Activated naive CD8-positive, alpha-beta T cell treated with anti-CD3 and anti-CD28 coated beads for 36 hours (primary cell): Measurements from ENCODE around the gene SRPX2. TPM values are rescaled to one million over a fixed set of nuclear protein-coding genes. Genes with fewer than 3 reads are reported as not detected.
"Not testable (repeated sequence)": the region's sequence is repeated elsewhere in the genome, so short reads cannot be mapped to it uniquely, and the experiment has no call there.

Experiments used
- DNase-seq: peaks from one replicate; pipeline ENCODE4 v3.0.0; 2021
- H3K27ac Mint-ChIP-seq: one replicate; pipeline ENCODE4 v1.8.0; 2022; ENCODE audit warnings: mild to moderate bottlenecking, moderate library complexity, mixed read lengths
- H3K27me3 Mint-ChIP-seq: one replicate; pipeline ENCODE4 v1.8.0; 2022; ENCODE audit warnings: mild to moderate bottlenecking, mixed read lengths
- H3K36me3 Mint-ChIP-seq: one replicate; pipeline ENCODE4 v1.8.0; 2021; ENCODE audit warnings: mild to moderate bottlenecking, mixed read lengths
- H3K4me1 Mint-ChIP-seq: one replicate; pipeline ENCODE4 v1.8.0; 2021; ENCODE audit warnings: mixed read lengths
- H3K4me3 Mint-ChIP-seq: one replicate; pipeline ENCODE4 v1.8.0; 2022; ENCODE audit warnings: mild to moderate bottlenecking, moderate library complexity, mixed read lengths
- H3K9me3 Mint-ChIP-seq: one replicate; pipeline ENCODE4 v1.8.0; 2022; ENCODE audit warnings: mixed read lengths
- total RNA-seq, 2 experiments: library from RNA; stranded (reverse); gene quantifications; one replicate each; pipeline ENCODE4 v1.2.3, GENCODE V29; 2021

SRPX2 gene
- total RNA-seq, 2 experiments from 2014 or later = not detected

- Mint-ChIP-seq H3K4me3 (no peak overlapping the region), H3K4me1 (peaks cover 5% of the 10 kb centered on the region), H3K27me3 (peaks cover 26% of the 10 kb centered on the region), H3K36me3 (no peaks in the 10 kb centered on the region), H3K9me3 (no peaks in the 10 kb centered on the region), H3K27ac (no peak overlapping the region)
- no peak for DNase-seq
Measured at GRCh38 chrX:100704581-100705203, 60.7 kb downstream of the SRPX2 start.

GRCh38 chrX:100710816-100711215 is 66.8 kb downstream of the SRPX2 start:
- Mint-ChIP-seq H3K9me3 (no peaks in the 10 kb centered on the region), H3K27me3 (peaks cover 8% of the 10 kb centered on the region), H3K36me3 (no peaks in the 10 kb centered on the region), H3K4me3 (no peak overlapping the region), H3K27ac (no peak overlapping the region), H3K4me1 (no peaks in the 10 kb centered on the region)
- DNase-seq = no peak

GRCh38 chrX:100717363-100717762 is 73.4 kb downstream of the SRPX2 start:
- no peaks in the 10 kb centered on the region for H3K36me3 Mint-ChIP-seq

GRCh38 chrX:100719139-100719538 is 75.1 kb downstream of the SRPX2 start:
- H3K4me1 Mint-ChIP-seq = no peaks in the 10 kb centered on the region
- no peak for DNase-seq
- H3K27ac Mint-ChIP-seq = no peak overlapping the region
- H3K27me3 Mint-ChIP-seq = peaks cover 6% of the 10 kb centered on the region
- no peaks in the 10 kb centered on the region for H3K9me3 Mint-ChIP-seq
- H3K4me3 Mint-ChIP-seq = no peak overlapping the region
- H3K36me3 Mint-ChIP-seq = no peaks in the 10 kb centered on the region

More at GRCh38 chrX:100717363-100717762, 73.4 kb downstream of the SRPX2 start:
- no peaks in the 10 kb centered on the region for H3K9me3 Mint-ChIP-seq
- no peaks in the 10 kb centered on the region for H3K4me1 Mint-ChIP-seq
- H3K27me3 Mint-ChIP-seq = peaks cover 4% of the 10 kb centered on the region
- no peak overlapping the region for H3K27ac Mint-ChIP-seq
- H3K4me3 Mint-ChIP-seq = no peak overlapping the region
- no peak for DNase-seq

GRCh38 chrX:100720301-100720700 is 76.3 kb downstream of the SRPX2 start:
- Mint-ChIP-seq H3K9me3 (no peaks in the 10 kb centered on the region), H3K36me3 (no peaks in the 10 kb centered on the region), H3K27ac (no peak overlapping the region), H3K4me3 (no peak overlapping the region), H3K4me1 (no peaks in the 10 kb centered on the region), H3K27me3 (peaks cover 6% of the 10 kb centered on the region)
- DNase-seq = no peak

- Mint-ChIP-seq H3K4me1 (no peaks in the 10 kb centered on the region), H3K4me3 (no peak overlapping the region), H3K27me3 (peaks cover 6% of the 10 kb centered on the region), H3K9me3 (no peaks in the 10 kb centered on the region), H3K27ac (no peak overlapping the region), H3K36me3 (no peaks in the 10 kb centered on the region)
- DNase-seq = no peak
Measured at GRCh38 chrX:100721328-100721727, 77.3 kb downstream of the SRPX2 start.

GRCh38 chrX:100724006-100724405 is 80.0 kb downstream of the SRPX2 start:
- DNase-seq, H3K27ac Mint-ChIP-seq, H3K9me3 Mint-ChIP-seq, H3K4me1 Mint-ChIP-seq, H3K36me3 Mint-ChIP-seq, H3K4me3 Mint-ChIP-seq: not testable (repeated sequence)
- H3K27me3 Mint-ChIP-seq = peaks cover 22% of the 10 kb centered on the region

Other genes with a start within 250 kb of the SRPX2 start
- not detected for gene PCDH19, start 233.9 kb upstream of the SRPX2 start, total RNA-seq
- gene TNMD, start 59.3 kb upstream of the SRPX2 start, total RNA-seq = not detected
- under 1 TPM; 0.43 to 0.52 TPM for gene TSPAN6, start 7.4 kb upstream of the SRPX2 start, total RNA-seq
- not detected for gene SYTL4, start 87.9 kb downstream of the SRPX2 start, total RNA-seq
- 10 to 100 TPM; 57.6 to 59.5 TPM for gene CSTF2, start 176.2 kb downstream of the SRPX2 start, total RNA-seq
- not detected for gene NOX1, start 230.2 kb downstream of the SRPX2 start, total RNA-seq